IPS-15b (cell line): Measurements from ENCODE around the gene TM9SF1.
"Not testable (repeated sequence)": the region's sequence is repeated elsewhere in the genome, so short reads cannot be mapped to it uniquely, and the experiment has no call there.

ENCODE experiments used
- H3K27me3 ChIP-seq: one replicate; pipeline ENCODE4 v1.6.1; 2013; ENCODE audit warnings: low read length; ENCODE audit not compliant: control insufficient read depth, insufficient read depth
- H3K36me3 ChIP-seq: one replicate; pipeline ENCODE4 v1.6.1; 2013; ENCODE audit warnings: low read length; ENCODE audit not compliant: control insufficient read depth, insufficient read depth
- H3K4me1 ChIP-seq: one replicate; pipeline ENCODE4 v1.6.1; 2013; ENCODE audit warnings: mild to moderate bottlenecking, low read length; ENCODE audit not compliant: control insufficient read depth, insufficient read depth
- H3K4me3 ChIP-seq: one replicate; pipeline ENCODE4 v1.5.1; 2013; ENCODE audit warnings: low read depth, low read length
- H3K9ac ChIP-seq: one replicate; pipeline ENCODE4 v1.6.1; 2013; ENCODE audit warnings: low read depth, mild to moderate bottlenecking, low read length
- H3K9me3 ChIP-seq: one replicate; pipeline ENCODE4 v1.6.1; 2013; ENCODE audit warnings: mild to moderate bottlenecking, low read length; ENCODE audit not compliant: control insufficient read depth, insufficient read depth

Gene TM9SF1

DNA sequence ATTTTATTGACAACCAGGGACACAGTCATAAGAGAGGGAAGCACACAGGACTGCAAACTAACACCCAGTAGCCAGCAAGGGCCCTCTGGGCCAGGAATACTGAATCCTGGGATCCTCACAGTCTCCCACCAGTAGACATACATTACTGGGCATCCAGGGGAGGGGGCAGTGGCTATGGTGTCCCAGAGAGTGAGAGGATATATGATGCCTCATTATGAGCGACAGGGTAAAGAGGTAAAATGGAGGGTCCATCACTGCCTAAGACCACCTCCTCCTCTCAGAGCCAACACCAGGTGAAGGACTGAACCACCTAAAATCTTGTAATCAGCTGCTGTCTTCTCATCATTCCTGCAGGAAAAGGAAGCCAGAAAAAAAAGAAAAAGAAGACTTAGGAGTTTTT lies 21.6 kb upstream of the TM9SF1 start:
- H3K36me3 ChIP-seq, result peaks cover 12% of the 10 kb centered on the region
- H3K9ac ChIP-seq, H3K27me3 ChIP-seq, H3K4me3 ChIP-seq, H3K9me3 ChIP-seq, H3K4me1 ChIP-seq: not testable (repeated sequence)

DNA sequence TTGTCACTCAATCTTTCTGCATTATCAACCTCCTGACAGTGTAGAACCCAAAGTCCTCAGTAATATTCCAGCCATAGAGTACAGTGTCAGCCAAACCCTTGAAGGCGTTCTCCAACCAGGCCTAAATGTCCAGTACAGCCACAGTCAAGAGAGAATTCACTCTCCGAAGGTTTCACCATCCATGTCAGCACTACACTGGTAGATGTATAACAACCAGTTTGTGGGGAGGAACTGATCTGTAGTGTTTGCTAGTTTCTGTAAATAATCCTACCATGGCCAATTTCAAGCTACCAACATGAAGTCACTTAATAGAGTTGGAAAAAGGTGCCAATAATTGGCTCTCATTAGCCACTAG lies 21.1 kb upstream of the TM9SF1 start:
- H3K36me3 ChIP-seq, result peaks cover 12% of the 10 kb centered on the region
- peak overlapping the region; percentile 98 for H3K4me3 ChIP-seq

DNA sequence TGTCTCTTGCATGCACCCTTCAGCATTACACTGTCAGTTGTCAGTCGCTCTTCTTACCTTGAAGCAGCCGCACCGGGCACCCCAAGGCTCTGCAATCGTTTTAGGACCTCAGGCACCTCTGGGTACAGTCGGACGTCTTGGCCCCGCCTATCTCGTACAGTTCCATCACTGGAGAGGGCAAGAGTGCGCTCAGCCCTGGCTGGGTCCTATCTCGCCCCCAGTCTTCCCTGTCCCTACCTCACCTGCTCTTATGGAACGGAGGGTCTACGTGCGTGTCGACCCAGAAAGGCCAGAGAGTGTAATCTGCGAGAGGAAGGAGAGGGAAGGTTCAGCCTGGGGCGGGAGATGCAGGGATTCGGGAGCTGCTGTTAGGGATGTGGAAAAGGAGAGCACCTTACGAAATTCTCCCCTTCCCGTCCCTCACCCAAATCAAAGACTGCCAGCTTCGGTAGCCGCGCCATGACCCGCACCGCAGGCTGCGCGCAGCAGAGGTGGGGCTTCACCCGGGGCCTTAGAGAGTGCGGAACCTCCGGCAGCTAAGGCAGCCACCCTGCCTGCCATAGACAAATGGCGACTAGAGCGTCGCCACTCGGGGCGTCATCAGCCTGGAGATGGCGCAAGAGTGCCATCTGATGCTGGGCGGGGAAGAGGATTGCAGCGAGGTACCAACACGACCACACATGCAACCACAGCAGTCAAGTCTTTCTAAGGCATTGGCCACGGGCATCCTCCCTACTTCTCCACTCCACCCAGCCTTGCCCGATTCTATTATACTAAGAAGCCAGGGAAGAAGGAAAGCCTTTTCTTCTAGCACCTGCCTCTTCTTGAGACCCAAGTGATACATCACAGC lies 20.5 kb upstream of the TM9SF1 start, which contains the start of gene MDP1:
Gene MDP1 (minus strand): TSS at position 572 of the 850 bp plus-strand sequence. CDS start 111 bp downstream, at position 461.
- H3K36me3 ChIP-seq, result peaks cover 12% of the 10 kb centered on the region
- H3K4me1 ChIP-seq, result peaks cover 5% of the 10 kb centered on the region
- H3K27me3 ChIP-seq, result no peaks in the 10 kb centered on the region
- H3K9me3 ChIP-seq, result no peaks in the 10 kb centered on the region
- H3K4me3 ChIP-seq, result peak within 1 kb of the TSS; percentile 98
- H3K9ac ChIP-seq, result peak within 1 kb of the TSS; percentile 96

More for the DNA sequence above, 21.1 kb upstream of the TM9SF1 start:
- Histone ChIP-seq H3K4me1 (peaks cover 5% of the 10 kb centered on the region), H3K9me3 (no peaks in the 10 kb centered on the region), H3K27me3 (no peaks in the 10 kb centered on the region), H3K9ac (peak overlapping the region; percentile 96)

DNA sequence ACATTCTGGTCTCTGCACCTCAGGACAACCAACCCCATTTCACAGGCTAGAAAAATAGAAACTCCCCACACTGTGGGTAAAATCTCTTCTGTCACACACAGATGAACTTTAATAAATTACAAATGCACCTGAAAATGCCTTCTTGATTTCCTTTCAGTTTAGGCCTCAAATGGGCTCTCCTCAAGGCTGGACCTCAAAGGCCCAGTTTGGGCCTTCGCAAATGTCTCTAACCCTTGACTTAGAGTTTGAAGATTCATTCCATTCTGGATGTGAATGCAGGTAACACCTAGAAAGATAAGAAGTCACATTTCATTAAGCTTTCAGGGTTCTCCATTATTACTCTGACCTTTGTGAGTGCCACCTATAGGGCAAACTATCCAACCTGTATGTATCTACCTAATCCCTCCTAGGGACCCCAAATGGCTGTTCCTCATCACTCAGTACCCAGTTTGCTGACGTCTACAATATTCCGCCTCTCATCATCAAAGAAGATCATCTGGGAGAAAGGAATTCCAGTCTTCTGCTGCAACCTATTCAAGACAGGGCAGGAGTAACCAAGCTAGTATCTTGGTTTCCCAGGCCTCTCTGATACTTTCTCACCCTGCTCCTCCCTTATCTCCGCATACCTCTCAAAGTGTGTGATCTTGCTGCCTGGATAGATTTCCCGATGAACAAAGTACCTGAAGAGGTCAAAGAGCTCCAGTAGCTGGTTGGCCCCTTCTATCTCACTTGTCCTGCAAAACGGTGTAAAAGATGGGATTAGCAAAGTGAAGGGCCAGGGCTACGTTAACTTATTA lies 18.8 kb upstream of the TM9SF1 start:
- Histone ChIP-seq H3K36me3 (peaks cover 27% of the 10 kb centered on the region), H3K4me1 (peaks cover 5% of the 10 kb centered on the region), H3K9me3 (no peaks in the 10 kb centered on the region), H3K9ac (no peak overlapping the region), H3K27me3 (no peaks in the 10 kb centered on the region), H3K4me3 (peak overlapping the region; percentile 94)

DNA sequence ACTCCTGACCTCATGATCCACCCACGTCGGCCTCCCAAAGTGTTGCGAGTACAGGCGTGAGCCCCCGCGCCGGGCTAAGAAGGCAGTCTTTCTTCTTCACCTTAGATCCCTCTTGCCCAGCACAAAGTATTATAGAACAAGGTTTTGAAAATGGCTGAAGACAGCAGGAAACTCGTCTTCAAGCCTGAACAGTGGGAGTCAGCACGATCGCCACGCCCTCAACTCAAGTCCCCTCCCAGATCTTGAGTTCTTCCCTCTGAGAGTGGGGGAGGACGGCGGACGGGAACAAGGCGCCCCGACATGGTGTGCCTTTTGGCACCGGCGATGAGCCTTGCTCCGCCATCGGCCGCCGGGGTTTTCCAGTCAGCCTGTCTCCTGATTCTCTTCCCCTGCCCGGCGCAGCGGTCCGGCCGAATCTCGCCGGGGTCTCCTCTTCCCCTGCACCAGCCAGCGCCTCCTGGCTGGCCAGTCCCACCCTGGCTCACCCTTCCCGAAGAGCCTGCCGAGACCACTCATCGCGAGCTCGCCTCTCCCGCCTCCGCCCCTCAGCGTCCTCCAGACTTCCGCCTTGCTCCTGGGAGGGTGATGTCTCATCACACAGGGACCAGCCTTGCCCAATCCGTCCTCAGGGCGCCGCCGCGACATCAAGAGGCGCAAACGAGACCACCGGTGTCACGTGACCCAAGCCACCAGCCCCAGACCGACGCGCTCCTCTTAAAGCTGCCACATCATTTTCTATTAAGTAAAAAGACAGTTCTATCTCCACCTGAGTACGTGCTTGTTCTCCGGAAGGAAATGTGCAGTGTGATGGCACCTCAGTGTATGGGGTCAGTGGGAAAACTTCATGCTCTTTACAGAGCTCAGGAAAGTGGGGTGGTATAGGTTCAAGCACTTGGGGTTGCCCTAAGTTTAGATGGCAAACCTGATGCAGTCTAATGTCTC lies 18.0 kb upstream of the TM9SF1 start, which contains the start of gene CHMP4A:
Gene CHMP4A (minus strand): TSS at position 565 of the 942 bp plus-strand sequence. CDS start 49 bp downstream, at position 516.
- H3K36me3 ChIP-seq, result peaks cover 25% of the 10 kb centered on the region

DNA sequence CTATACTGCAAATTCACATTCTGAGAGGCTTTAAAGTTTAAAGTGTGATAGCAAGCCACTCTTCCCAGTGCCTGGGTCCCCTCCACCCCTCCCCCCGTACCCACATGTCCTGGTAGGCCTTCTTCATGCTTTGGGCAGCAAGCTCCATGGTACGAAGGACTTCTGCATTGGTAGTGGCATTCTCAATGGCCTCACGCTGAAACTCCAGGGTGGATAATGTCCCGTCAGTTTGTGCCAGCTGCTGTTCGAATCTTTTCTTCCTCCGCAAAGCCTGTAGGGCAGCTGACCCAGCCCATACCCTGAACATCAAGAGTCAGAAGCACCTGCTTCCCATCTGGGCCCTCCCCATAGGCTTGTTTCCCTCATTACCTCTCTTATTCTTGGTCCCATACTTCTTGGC lies 16.1 kb upstream of the TM9SF1 start:
- H3K9me3 ChIP-seq, result no peaks in the 10 kb centered on the region
- H3K4me1 ChIP-seq, result peaks cover 5% of the 10 kb centered on the region
- H3K36me3 ChIP-seq, result peaks cover 32% of the 10 kb centered on the region
- no peaks in the 10 kb centered on the region for H3K27me3 ChIP-seq
- H3K9ac ChIP-seq, result no peak overlapping the region
- no peak overlapping the region for H3K4me3 ChIP-seq

More for the DNA sequence above, 18.0 kb upstream of the TM9SF1 start, which contains the start of gene CHMP4A:
- peaks cover 5% of the 10 kb centered on the region for H3K4me1 ChIP-seq
- H3K9me3 ChIP-seq, result no peaks in the 10 kb centered on the region
- no peaks in the 10 kb centered on the region for H3K27me3 ChIP-seq
- H3K9ac ChIP-seq, result peak within 1 kb of the TSS; percentile 91
- peak within 1 kb of the TSS; percentile 94 for H3K4me3 ChIP-seq

DNA sequence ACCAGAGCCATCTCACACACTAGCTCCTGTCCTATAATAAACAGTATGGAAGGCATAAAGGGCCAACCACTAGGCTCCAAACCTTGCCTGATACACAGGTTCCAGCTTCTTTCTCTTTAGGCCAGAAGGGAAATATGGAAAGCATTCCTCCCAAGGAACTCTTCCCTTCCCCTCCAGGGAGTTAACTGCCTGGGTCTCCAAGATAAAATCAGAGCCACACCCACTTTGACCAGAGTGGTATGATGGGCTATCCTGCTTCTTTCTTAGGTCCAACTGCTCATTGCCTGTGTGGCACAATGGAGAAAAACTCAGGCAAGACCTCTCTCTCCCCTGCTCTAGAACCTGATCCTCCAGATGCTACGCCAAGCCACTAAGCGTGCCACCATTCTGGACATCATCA lies 12.4 kb upstream of the TM9SF1 start:
- Histone ChIP-seq H3K27me3 (no peaks in the 10 kb centered on the region), H3K9me3 (no peaks in the 10 kb centered on the region), H3K4me3 (no peak overlapping the region), H3K36me3 (peaks cover 27% of the 10 kb centered on the region), H3K9ac (no peak overlapping the region), H3K4me1 (no peaks in the 10 kb centered on the region)

DNA sequence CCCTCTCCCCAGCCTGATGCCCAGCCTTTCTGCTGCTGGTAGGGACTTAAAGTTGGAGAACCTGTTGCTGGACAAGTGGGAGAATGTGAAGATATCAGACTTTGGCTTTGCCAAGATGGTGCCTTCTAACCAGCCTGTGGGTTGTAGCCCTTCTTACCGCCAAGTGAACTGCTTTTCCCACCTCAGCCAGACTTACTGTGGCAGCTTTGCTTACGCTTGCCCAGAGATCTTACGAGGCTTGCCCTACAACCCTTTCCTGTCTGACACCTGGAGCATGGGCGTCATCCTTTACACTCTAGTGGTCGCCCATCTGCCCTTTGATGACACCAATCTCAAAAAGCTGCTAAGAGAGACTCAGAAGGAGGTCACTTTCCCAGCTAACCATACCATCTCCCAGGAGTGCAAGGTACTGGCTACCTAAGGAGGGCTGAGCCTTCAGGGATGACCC lies 11.9 kb upstream of the TM9SF1 start:
- Histone ChIP-seq H3K4me3 (no peak overlapping the region), H3K9me3 (no peaks in the 10 kb centered on the region), H3K9ac (no peak overlapping the region), H3K27me3 (no peaks in the 10 kb centered on the region), H3K4me1 (no peaks in the 10 kb centered on the region), H3K36me3 (peaks cover 27% of the 10 kb centered on the region)

DNA sequence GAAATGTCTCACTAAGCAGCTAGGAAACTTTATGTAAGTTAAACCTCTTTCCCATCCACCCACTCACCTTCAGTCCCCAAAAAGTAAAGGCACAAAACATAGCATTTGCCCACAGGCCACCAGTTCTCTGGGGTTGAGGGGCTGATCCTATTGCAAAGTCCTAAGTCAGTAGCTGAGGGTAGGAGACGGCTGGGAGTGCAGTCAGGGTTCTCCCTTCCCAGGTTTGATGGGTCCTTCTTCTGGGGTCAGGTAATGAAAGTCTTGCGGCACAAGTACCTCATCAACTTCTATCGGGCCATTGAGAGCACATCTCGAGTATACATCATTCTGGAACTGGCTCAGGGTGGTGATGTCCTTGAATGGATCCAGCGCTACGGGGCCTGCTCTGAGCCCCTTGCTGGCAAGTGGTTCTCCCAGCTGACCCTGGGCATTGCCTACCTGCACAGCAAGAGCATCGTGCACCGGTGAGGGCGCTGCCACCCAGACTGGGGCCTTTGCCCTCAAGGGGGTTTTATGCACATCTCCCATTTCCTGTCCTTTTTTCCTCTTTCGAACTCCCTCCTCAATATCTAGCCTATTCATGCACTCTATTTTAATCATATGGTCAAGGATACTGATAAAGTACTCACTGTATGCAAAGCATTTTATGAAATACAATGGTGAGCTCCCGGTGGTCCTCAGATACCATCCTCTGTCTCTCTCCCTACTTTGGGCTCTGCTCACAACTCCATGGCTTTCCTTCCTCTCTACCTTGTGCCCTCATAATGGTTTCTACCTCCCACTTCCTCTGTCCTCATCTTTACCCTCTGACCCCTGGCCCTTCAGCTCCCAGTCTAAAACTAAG lies 11.2 kb upstream of the TM9SF1 start:
- H3K4me3 ChIP-seq, result no peak overlapping the region
- no peaks in the 10 kb centered on the region for H3K9me3 ChIP-seq
- H3K9ac ChIP-seq, result no peak overlapping the region
- no peaks in the 10 kb centered on the region for H3K4me1 ChIP-seq
- no peaks in the 10 kb centered on the region for H3K27me3 ChIP-seq
- peaks cover 30% of the 10 kb centered on the region for H3K36me3 ChIP-seq

DNA sequence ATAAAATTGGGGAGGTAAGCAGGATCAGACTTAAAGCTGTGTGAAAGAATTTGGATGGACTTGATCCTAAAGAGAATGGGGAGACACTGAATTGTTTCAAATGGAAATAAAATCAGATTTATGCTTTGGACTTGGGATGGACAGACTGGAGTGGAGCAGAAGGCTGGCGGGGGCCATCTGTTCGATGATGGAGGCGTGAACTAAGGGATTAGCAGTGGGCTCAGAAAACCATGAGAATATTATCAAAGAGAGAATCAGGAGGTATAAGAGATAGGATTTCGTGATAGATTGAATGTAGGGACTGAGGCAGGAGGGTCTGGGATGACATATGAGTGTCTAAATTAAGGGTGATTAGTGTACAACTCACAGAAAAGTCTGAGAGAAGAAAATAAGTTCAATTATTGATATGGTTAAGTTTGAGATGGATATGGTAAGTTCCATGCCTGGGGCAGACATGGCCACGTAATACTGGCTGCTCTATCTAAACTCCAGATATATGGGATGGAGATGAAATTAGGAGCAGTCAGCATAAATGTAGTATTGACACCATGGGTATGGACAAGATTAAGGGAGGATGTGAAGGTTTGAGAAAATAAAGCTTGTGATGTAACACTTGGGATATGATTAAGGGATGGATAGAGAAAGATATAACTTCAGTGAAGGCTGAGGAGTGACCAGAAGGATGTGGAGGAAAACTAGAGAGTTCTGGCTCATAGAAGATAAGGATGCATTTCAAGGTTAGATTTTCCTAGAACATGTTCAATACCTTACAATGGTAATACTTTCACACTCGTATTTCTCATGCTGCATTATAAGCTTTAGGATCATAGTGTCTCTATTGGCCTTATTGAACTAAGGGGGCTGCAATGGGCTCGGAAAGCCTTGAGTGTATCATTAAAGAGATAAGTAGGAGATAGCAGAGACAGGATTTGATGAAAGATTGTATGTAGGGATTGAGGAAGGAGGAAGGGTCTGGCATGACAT lies 9.2 kb upstream of the TM9SF1 start:
- H3K4me3 ChIP-seq, result no peak overlapping the region
- peaks cover 2% of the 10 kb centered on the region for H3K9me3 ChIP-seq
- no peaks in the 10 kb centered on the region for H3K4me1 ChIP-seq
- H3K9ac ChIP-seq, result no peak overlapping the region
- H3K27me3 ChIP-seq, result no peaks in the 10 kb centered on the region
- peaks cover 22% of the 10 kb centered on the region for H3K36me3 ChIP-seq
